Measurements from ENCODE around the gene SMAD7.

- TF ChIP-seq EZH2 (IDR thresholded peaks at IDR 0.05; ENCODE audit: insufficient read depth, poor library complexity, severe bottlenecking): no peak
- TF ChIP-seq EZH2phosphoT487 (IDR thresholded peaks at IDR 0.05; ENCODE audit: insufficient read depth, low read depth): no peak
These were observed 50.3 kb downstream of the SMAD7 start for GRCh38 chr18:48900469-48900868.

All from GM23248 (cell line).